Left lung (tissue), 10 donors: ENCODE measurements around the gene PLK1. TPM values are rescaled to one million over a fixed set of nuclear protein-coding genes. Genes with fewer than 3 reads are reported as not detected.

Source experiments
- ATAC-seq: fragments of 200-7000 bp; cut with Tn5 transposase; one replicate; pipeline ENCODE4 v1.9.1; 2020; ENCODE audit warnings: moderate library complexity
- DNase-seq, 4 donors: peaks; one replicate each; pipeline ENCODE4 v3.0.0-alpha.2; 2013 to 2020
- H3K27ac ChIP-seq, 2 donors: fragments of 200-600 bp; sonication (generic) in 1 of 2; one replicate each; pipeline versions ENCODE4 v1.5.0 to v1.8.0; 2020 to 2021
- H3K27me3 ChIP-seq, 2 donors: fragments of 200-600 bp; sonication (generic) in 1 of 2; one replicate each; pipeline versions ENCODE4 v1.5.0 to v1.8.0; 2020 to 2021
- H3K36me3 ChIP-seq, 2 donors: fragments of 200-600 bp; sonication (generic) in 1 of 2; one replicate each; pipeline versions ENCODE4 v1.5.0 to v1.8.0; 2020 to 2021
- H3K4me1 ChIP-seq, 2 donors: fragments of 200-600 bp; one replicate each; pipeline ENCODE4 v1.8.0; 2021
- H3K4me3 ChIP-seq, 2 donors: fragments of 200-600 bp; sonication (generic) in 1 of 2; one replicate each; pipeline versions ENCODE4 v1.5.0 to v1.8.0; 2020 to 2021; ENCODE audit warnings: mild to moderate bottlenecking in 1 of 2
- H3K9me3 ChIP-seq, 2 donors: fragments of 200-600 bp; sonication (generic) in 1 of 2; one replicate each; pipeline versions ENCODE4 v1.5.0 to v1.8.0; 2020 to 2021
- intact Hi-C, 2 donors: fragments of 100-400 bp; cut with DNase I; formaldehyde crosslinking; loops; one replicate each; pipeline versions ENCODE4 v1.11.2 to v1.14.2; 2022
- polyA plus RNA-seq, 6 donors: library from polyadenylated mRNA; unstranded; fragments of 120-200 nt; gene quantifications; one replicate each; pipeline ENCODE4 v1.2.1, GENCODE V29; 2013; ENCODE audit not compliant: insufficient read length in 6 of 6
- total RNA-seq, 2 donors: library from RNA; stranded (reverse); fragmentation: NEBNext Ultra II Directional; extraction: Animal tissue kit (Norgen Biotek cat#: 25700); gene quantifications; one replicate each; pipeline ENCODE4 v1.2.1, GENCODE V29; 2021
- TF ChIP-seq, protein P1 (sequence below), 2 donors: fragments of 200-600 bp; sonication (generic) in 1 of 2; IDR thresholded peaks; one replicate each; pipeline versions ENCODE4 v1.5.0 to v1.8.0; 2021; ENCODE audit warnings: antibody characterized with exemption in 2 of 2
- donor health status: DM: no; HTN: yes; CAD: no.
- donor health status: DM: no; HTN: no; CAD: no.

The PLK1 gene
- total and polyA plus RNA-seq, 8 donors: 3.0 to 52.5 (median 22.6) TPM

DNA sequence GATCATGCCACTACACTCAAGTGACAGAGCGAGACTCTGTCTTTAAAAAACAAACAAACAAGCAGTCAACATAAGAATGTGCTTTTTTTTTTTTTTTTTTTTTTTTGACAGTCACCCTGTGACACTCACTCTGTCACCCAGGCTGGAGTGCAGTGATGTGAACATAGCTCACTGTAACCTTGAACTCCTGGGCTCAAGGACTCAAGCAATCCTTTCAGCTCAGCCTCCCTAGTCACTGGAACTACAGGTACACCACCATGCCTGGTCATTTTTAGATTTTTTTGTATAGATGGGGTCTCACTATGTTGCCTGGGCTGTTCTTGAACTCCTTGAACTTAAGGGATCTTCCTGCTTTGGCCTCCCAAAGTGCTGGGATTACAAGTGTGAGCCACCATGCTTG, 60.8 kb downstream of the PLK1 start:
- Histone ChIP-seq H3K36me3 (no peaks in the 10 kb centered on the region), H3K4me3 (no peak overlapping the region), H3K9me3 (no peaks in the 10 kb centered on the region), H3K27ac (no peak overlapping the region), H3K4me1 (no peaks in the 10 kb centered on the region), H3K27me3 (peaks cover 0 to 24% of the 10 kb centered on the region in 2 donors)
- DNase-seq (no peak), ATAC-seq (no peak)
- intact Hi-C loops: no loop called here
- TF ChIP-seq, protein P1, sequence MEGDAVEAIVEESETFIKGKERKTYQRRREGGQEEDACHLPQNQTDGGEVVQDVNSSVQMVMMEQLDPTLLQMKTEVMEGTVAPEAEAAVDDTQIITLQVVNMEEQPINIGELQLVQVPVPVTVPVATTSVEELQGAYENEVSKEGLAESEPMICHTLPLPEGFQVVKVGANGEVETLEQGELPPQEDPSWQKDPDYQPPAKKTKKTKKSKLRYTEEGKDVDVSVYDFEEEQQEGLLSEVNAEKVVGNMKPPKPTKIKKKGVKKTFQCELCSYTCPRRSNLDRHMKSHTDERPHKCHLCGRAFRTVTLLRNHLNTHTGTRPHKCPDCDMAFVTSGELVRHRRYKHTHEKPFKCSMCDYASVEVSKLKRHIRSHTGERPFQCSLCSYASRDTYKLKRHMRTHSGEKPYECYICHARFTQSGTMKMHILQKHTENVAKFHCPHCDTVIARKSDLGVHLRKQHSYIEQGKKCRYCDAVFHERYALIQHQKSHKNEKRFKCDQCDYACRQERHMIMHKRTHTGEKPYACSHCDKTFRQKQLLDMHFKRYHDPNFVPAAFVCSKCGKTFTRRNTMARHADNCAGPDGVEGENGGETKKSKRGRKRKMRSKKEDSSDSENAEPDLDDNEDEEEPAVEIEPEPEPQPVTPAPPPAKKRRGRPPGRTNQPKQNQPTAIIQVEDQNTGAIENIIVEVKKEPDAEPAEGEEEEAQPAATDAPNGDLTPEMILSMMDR (IDR thresholded peaks at IDR 0.05): no peak

Other genes with a start within 250 kb of the PLK1 start
- gene COG7, start 225.7 kb upstream of the PLK1 start, total RNA-seq: 10 to 100 TPM; 19.8 to 22.0 TPM
- 10 to 100 TPM; 27.4 to 36.7 (median 32.2) TPM for gene COG7, start 225.7 kb upstream of the PLK1 start, polyA plus RNA-seq
- 100 to 1,000 TPM; 125 to 133 TPM for gene GGA2, start 168.4 kb upstream of the PLK1 start, total RNA-seq
- 100 to 1,000 TPM; 135 to 163 (median 144) TPM for gene GGA2, start 168.4 kb upstream of the PLK1 start, polyA plus RNA-seq
- gene EARS2, start 121.5 kb upstream of the PLK1 start, total RNA-seq: 10 to 100 TPM; 16.3 to 22.9 TPM
- 10 to 100 TPM; 21.9 to 27.8 (median 23.6) TPM for gene EARS2, start 121.5 kb upstream of the PLK1 start, polyA plus RNA-seq
- 10 to 100 TPM; 51.9 to 69.3 TPM for gene UBFD1, start 121.2 kb upstream of the PLK1 start, total RNA-seq
- gene UBFD1, start 121.2 kb upstream of the PLK1 start, polyA plus RNA-seq: 10 to 100 TPM; 65.6 to 74.1 (median 68.6) TPM
- gene NDUFAB1, start 82.6 kb upstream of the PLK1 start, total RNA-seq: 10 to 100 TPM; 65.4 to 78.7 TPM
- gene NDUFAB1, start 82.6 kb upstream of the PLK1 start, polyA plus RNA-seq: 10 to 100 TPM; 64.9 to 77.8 (median 71.1) TPM
- 10 to 100 TPM; 10.3 to 13.7 TPM for gene PALB2, start 37.6 kb upstream of the PLK1 start, total RNA-seq
- 10 to 100 TPM; 14.4 to 20.4 (median 16.5) TPM for gene PALB2, start 37.6 kb upstream of the PLK1 start, polyA plus RNA-seq
- gene DCTN5, start 37.4 kb upstream of the PLK1 start, total RNA-seq: 10 to 100 TPM; 55.4 to 61.4 TPM
- 10 to 100 TPM; 55.1 to 66.4 (median 61.2) TPM for gene DCTN5, start 37.4 kb upstream of the PLK1 start, polyA plus RNA-seq
- under 1 TPM in 1 of 2 donors, not detected in 1; 0.84 TPM for gene ERN2, start 34.3 kb downstream of the PLK1 start, total RNA-seq
- under 1 TPM; 0.10 to 0.35 (median 0.18) TPM for gene ERN2, start 34.3 kb downstream of the PLK1 start, polyA plus RNA-seq
- gene CHP2, start 76.1 kb downstream of the PLK1 start, total RNA-seq: under 1 TPM in 1 of 2 donors, not detected in 1; 0.29 TPM
- gene CHP2, start 76.1 kb downstream of the PLK1 start, polyA plus RNA-seq: under 1 TPM; 0.10 to 0.35 (median 0.18) TPM
- 10 to 100 TPM; 13.5 to 41.8 TPM for gene PRKCB, start 157.1 kb downstream of the PLK1 start, total RNA-seq
- gene PRKCB, start 157.1 kb downstream of the PLK1 start, polyA plus RNA-seq: 10 to 100 TPM; 46.4 to 74.3 (median 57.4) TPM